Measurements from ENCODE around the gene ASPSCR1. TPM values are rescaled to one million over a fixed set of nuclear protein-coding genes. Genes with fewer than 3 reads are reported as not detected.
A peak's percentile ranks its signal among the peaks of the same experiment; 100 is the strongest.

ASPSCR1 gene
- total RNA-seq, 2 donors from 2014 or later, result 32.0 to 34.2 TPM

- no peaks in the 10 kb centered on the region for H3K27me3 Mint-ChIP-seq (ENCODE audit: low read depth)
- DNase-seq (no peak), ATAC-seq (replicated peaks in 1 of 2) (no peak)
- peak overlapping the region; percentile 29 to 35 for H3K4me3 Mint-ChIP-seq
- H3K4me1 Mint-ChIP-seq (ENCODE audit: low read depth), result peaks cover 54% of the 10 kb centered on the region
- no peaks in the 10 kb centered on the region for H3K9me3 Mint-ChIP-seq
- no peak overlapping the region for H3K27ac Mint-ChIP-seq
- H3K36me3 Mint-ChIP-seq (ENCODE audit: insufficient read depth in 2 of 2), result peaks cover 0 to 15% of the 10 kb centered on the region in 2 donors
Observed at GRCh38 chr17:81934098-81934757, 43.2 kb upstream of the ASPSCR1 start.

GRCh38 chr17:81934850-81935708, 42.4 kb upstream of the ASPSCR1 start:
- no peaks in the 10 kb centered on the region for H3K27me3 Mint-ChIP-seq (ENCODE audit: low read depth)
- no peaks in the 10 kb centered on the region for H3K9me3 Mint-ChIP-seq
- ATAC-seq (replicated peaks in 1 of 2) (no peak), DNase-seq (no peak)
- no peak overlapping the region for H3K27ac Mint-ChIP-seq
- peaks cover 54% of the 10 kb centered on the region for H3K4me1 Mint-ChIP-seq (ENCODE audit: low read depth)
- peak overlapping the region; percentile 85 to 90 for H3K4me3 Mint-ChIP-seq
- H3K36me3 Mint-ChIP-seq (ENCODE audit: insufficient read depth in 2 of 2), result peaks cover 0 to 15% of the 10 kb centered on the region in 2 donors

GRCh38 chr17:81935709-81936084, 41.7 kb upstream of the ASPSCR1 start:
- Mint-ChIP-seq H3K27ac (no peak overlapping the region), H3K36me3 (ENCODE audit: insufficient read depth in 2 of 2) (peaks cover 0 to 15% of the 10 kb centered on the region in 2 donors), H3K27me3 (ENCODE audit: low read depth) (no peaks in the 10 kb centered on the region), H3K9me3 (no peaks in the 10 kb centered on the region), H3K4me3 (peak overlapping the region; percentile 85 to 90), H3K4me1 (ENCODE audit: low read depth) (peaks cover 52% of the 10 kb centered on the region)
- no peak for ATAC-seq (replicated peaks in 1 of 2)
- no peak for DNase-seq

GRCh38 chr17:81939218-81939617, 38.2 kb upstream of the ASPSCR1 start:
- no peak for DNase-seq
- no peak overlapping the region for H3K4me3 Mint-ChIP-seq
- peaks cover 0 to 6% of the 10 kb centered on the region in 2 donors for H3K36me3 Mint-ChIP-seq (ENCODE audit: insufficient read depth in 2 of 2)
- H3K4me1 Mint-ChIP-seq (ENCODE audit: low read depth), result peaks cover 31% of the 10 kb centered on the region
- ATAC-seq (replicated peaks in 1 of 2), result no peak
- no peaks in the 10 kb centered on the region for H3K9me3 Mint-ChIP-seq
- H3K27me3 Mint-ChIP-seq (ENCODE audit: low read depth), result no peaks in the 10 kb centered on the region
- no peak overlapping the region for H3K27ac Mint-ChIP-seq

- Mint-ChIP-seq H3K27me3 (ENCODE audit: low read depth) (no peaks in the 10 kb centered on the region), H3K4me1 (ENCODE audit: low read depth) (peaks cover 30% of the 10 kb centered on the region), H3K36me3 (ENCODE audit: insufficient read depth in 2 of 2) (peaks cover 0 to 6% of the 10 kb centered on the region in 2 donors), H3K27ac (no peak overlapping the region), H3K4me3 (no peak overlapping the region), H3K9me3 (no peaks in the 10 kb centered on the region)
- DNase-seq (no peak), ATAC-seq (replicated peaks in 1 of 2) (no peak)
Observed at GRCh38 chr17:81939881-81940385, 37.5 kb upstream of the ASPSCR1 start.

- DNase-seq (no peak), ATAC-seq (replicated peaks in 1 of 2) (no peak)
- no peaks in the 10 kb centered on the region for H3K27me3 Mint-ChIP-seq (ENCODE audit: low read depth)
- peaks cover 0 to 3% of the 10 kb centered on the region in 2 donors for H3K36me3 Mint-ChIP-seq (ENCODE audit: insufficient read depth in 2 of 2)
- peaks cover 22% of the 10 kb centered on the region for H3K4me1 Mint-ChIP-seq (ENCODE audit: low read depth)
- no peaks in the 10 kb centered on the region for H3K9me3 Mint-ChIP-seq
- no peak overlapping the region for H3K27ac Mint-ChIP-seq
- no peak overlapping the region for H3K4me3 Mint-ChIP-seq
Observed at GRCh38 chr17:81940538-81941483, 36.6 kb upstream of the ASPSCR1 start.

GRCh38 chr17:81941484-81942166, 35.8 kb upstream of the ASPSCR1 start:
- Mint-ChIP-seq H3K36me3 (ENCODE audit: insufficient read depth in 2 of 2) (no peaks in the 10 kb centered on the region), H3K27ac (no peak overlapping the region), H3K4me3 (no peak overlapping the region), H3K27me3 (ENCODE audit: low read depth) (no peaks in the 10 kb centered on the region), H3K4me1 (ENCODE audit: low read depth) (peaks cover 15% of the 10 kb centered on the region), H3K9me3 (no peaks in the 10 kb centered on the region)
- DNase-seq (no peak), ATAC-seq (replicated peaks in 1 of 2) (no peak)

- peaks cover 15% of the 10 kb centered on the region for H3K4me1 Mint-ChIP-seq (ENCODE audit: low read depth)
- no peaks in the 10 kb centered on the region for H3K27me3 Mint-ChIP-seq (ENCODE audit: low read depth)
- no peak overlapping the region for H3K4me3 Mint-ChIP-seq
- no peak for DNase-seq
- no peak for ATAC-seq (replicated peaks in 1 of 2)
- no peaks in the 10 kb centered on the region for H3K36me3 Mint-ChIP-seq (ENCODE audit: insufficient read depth in 2 of 2)
- no peaks in the 10 kb centered on the region for H3K9me3 Mint-ChIP-seq
- H3K27ac Mint-ChIP-seq, result no peak overlapping the region
Observed at GRCh38 chr17:81942167-81942553, 35.3 kb upstream of the ASPSCR1 start.

GRCh38 chr17:81944858-81945257, 32.6 kb upstream of the ASPSCR1 start:
- Mint-ChIP-seq H3K4me3 (no peak overlapping the region), H3K9me3 (no peaks in the 10 kb centered on the region), H3K36me3 (ENCODE audit: insufficient read depth in 2 of 2) (no peaks in the 10 kb centered on the region), H3K27me3 (ENCODE audit: low read depth) (no peaks in the 10 kb centered on the region), H3K4me1 (ENCODE audit: low read depth) (no peaks in the 10 kb centered on the region), H3K27ac (no peak overlapping the region)
- DNase-seq (no peak), ATAC-seq (replicated peaks in 1 of 2) (no peak)

GRCh38 chr17:81947189-81947588, 30.2 kb upstream of the ASPSCR1 start, which contains the start of gene MYADML2:
MYADML2 (minus strand) TSS chr17:81947233; CDS start chr17:81941741, 5,492 bp downstream.
- no peaks in the 10 kb centered on the region for H3K4me1 Mint-ChIP-seq (ENCODE audit: low read depth)
- no peaks in the 10 kb centered on the region for H3K9me3 Mint-ChIP-seq
- H3K36me3 Mint-ChIP-seq (ENCODE audit: insufficient read depth in 2 of 2), result no peaks in the 10 kb centered on the region
- no peak within 1 kb of the TSS for H3K4me3 Mint-ChIP-seq
- no peaks in the 10 kb centered on the region for H3K27me3 Mint-ChIP-seq (ENCODE audit: low read depth)
- no peak for ATAC-seq (replicated peaks in 1 of 2)
- no peak within 1 kb of the TSS for H3K27ac Mint-ChIP-seq
- DNase-seq, result no peak

- ATAC-seq (replicated peaks in 1 of 2), result no peak
Observed at GRCh38 chr17:81948635-81949378, 28.6 kb upstream of the ASPSCR1 start.

GRCh38 chr17:81950501-81950900, 26.9 kb upstream of the ASPSCR1 start:
- ATAC-seq (replicated peaks in 1 of 2) (no peak), DNase-seq (no peak)
- Mint-ChIP-seq H3K27me3 (ENCODE audit: low read depth) (no peaks in the 10 kb centered on the region), H3K4me1 (ENCODE audit: low read depth) (no peaks in the 10 kb centered on the region), H3K36me3 (ENCODE audit: insufficient read depth in 2 of 2) (no peaks in the 10 kb centered on the region), H3K27ac (no peak overlapping the region), H3K4me3 (no peak overlapping the region), H3K9me3 (no peaks in the 10 kb centered on the region)

More at GRCh38 chr17:81948635-81949378, 28.6 kb upstream of the ASPSCR1 start:
- Mint-ChIP-seq H3K4me1 (ENCODE audit: low read depth) (no peaks in the 10 kb centered on the region), H3K36me3 (ENCODE audit: insufficient read depth in 2 of 2) (no peaks in the 10 kb centered on the region), H3K27me3 (ENCODE audit: low read depth) (no peaks in the 10 kb centered on the region), H3K9me3 (no peaks in the 10 kb centered on the region), H3K4me3 (no peak overlapping the region), H3K27ac (no peak overlapping the region)
- DNase-seq, result no peak
